Skin of body (tissue), 2 donors: ENCODE data around the gene GALNTL6. TPM values are rescaled to one million over a fixed set of nuclear protein-coding genes. Genes with fewer than 3 reads are reported as not detected.
"Not testable (repeated sequence)": the region's sequence is repeated elsewhere in the genome, so short reads cannot be mapped to it uniquely, and the experiment has no call there.

Source experiments
- DNase-seq: peaks from one replicate; lab custom pipeline; 2025; lab: John Stamatoyannopoulos, UW
- total RNA-seq: library from RNA; depleted of rRNA; stranded (reverse); fragments of >200 nt; gene quantifications from one replicate; pipeline ENCODE4 v1.2.3, GENCODE V29; 2014

Gene GALNTL6
- total RNA-seq, 1 donor from 2014 or later = 0.99 TPM

- DNase-seq = no peak
These were observed 843.9 kb downstream of the GALNTL6 start for GRCh38 chr4:172657081-172657480.

- DNase-seq = no peak
These were observed 847.0 kb downstream of the GALNTL6 start for GRCh38 chr4:172660251-172660650.

GRCh38 chr4:172662113-172662512 is 848.9 kb downstream of the GALNTL6 start:
- no peak for DNase-seq

GRCh38 chr4:172666711-172667368 is 853.6 kb downstream of the GALNTL6 start:
- DNase-seq = no peak

GRCh38 chr4:172674811-172675210 is 861.6 kb downstream of the GALNTL6 start:
- DNase-seq = no peak

- DNase-seq = no peak
These were observed 862.0 kb downstream of the GALNTL6 start for GRCh38 chr4:172675232-172675631.

GRCh38 chr4:172680691-172681090 is 867.5 kb downstream of the GALNTL6 start:
- DNase-seq = no peak

- DNase-seq = no peak
These were observed 869.8 kb downstream of the GALNTL6 start for GRCh38 chr4:172683021-172683420.

GRCh38 chr4:172686021-172686420 is 872.8 kb downstream of the GALNTL6 start:
- no peak for DNase-seq

GRCh38 chr4:172688534-172688933 is 875.3 kb downstream of the GALNTL6 start:
- DNase-seq = no peak

GRCh38 chr4:172691552-172691951 is 878.3 kb downstream of the GALNTL6 start:
- no peak for DNase-seq

GRCh38 chr4:172692701-172693100 is 879.5 kb downstream of the GALNTL6 start:
- no peak for DNase-seq

GRCh38 chr4:172698256-172698655 is 885.1 kb downstream of the GALNTL6 start:
- no peak for DNase-seq

- no peak for DNase-seq
These were observed 892.4 kb downstream of the GALNTL6 start for GRCh38 chr4:172705565-172705964.

- no peak for DNase-seq
These were observed 892.8 kb downstream of the GALNTL6 start for GRCh38 chr4:172706000-172706399.

GRCh38 chr4:172707622-172708021 is 894.4 kb downstream of the GALNTL6 start:
- DNase-seq = no peak

GRCh38 chr4:172708184-172708583 is 895.0 kb downstream of the GALNTL6 start:
- DNase-seq = no peak

GRCh38 chr4:172709376-172709775 is 896.2 kb downstream of the GALNTL6 start:
- no peak for DNase-seq

GRCh38 chr4:172716291-172716690 is 903.1 kb downstream of the GALNTL6 start:
- DNase-seq = no peak

GRCh38 chr4:172721659-172722058 is 908.5 kb downstream of the GALNTL6 start:
- no peak for DNase-seq

GRCh38 chr4:172725581-172725980 is 912.4 kb downstream of the GALNTL6 start:
- no peak for DNase-seq

GRCh38 chr4:172726001-172726423 is 912.8 kb downstream of the GALNTL6 start:
- no peak for DNase-seq

GRCh38 chr4:172727631-172728030 is 914.4 kb downstream of the GALNTL6 start:
- DNase-seq = no peak

GRCh38 chr4:172733645-172734044 is 920.4 kb downstream of the GALNTL6 start:
- not testable (repeated sequence) for DNase-seq
